T-cell (primary cell): ENCODE measurements around the gene NPHP4. TPM values are rescaled to one million over a fixed set of nuclear protein-coding genes. Genes with fewer than 3 reads are reported as not detected.

Experiments
- ATAC-seq, 4 experiments: fragments of 200-7000 bp in 3 of 4; fragments of 150-1000 bp in 1 of 4; cut with Tn5 transposase; replicated peaks in 1 of 4; 1 replicate in 3 of 4; 2 replicates in 1 of 4; pipeline ENCODE4 v1.10.0; 2021; ENCODE audit warnings: moderate library complexity in 3 of 4, mild to moderate bottlenecking in 2 of 4, moderate number of reproducible peaks in 1 of 4
- CTCF ChIA-PET, 2 donors: fragments of 300-600 bp; sonication (Branson Sonifier 250); formaldehyde crosslinking; loops; one replicate each; lab custom pipeline; 2022; ENCODE audit warnings: antibody characterized with exemption in 2 of 2; lab: Charles Lee
- POLR2A ChIA-PET, 2 donors: fragments of 300-600 bp; sonication (Branson Sonifier 250); formaldehyde crosslinking; loops; one replicate each; lab custom pipeline; 2022; ENCODE audit warnings: antibody characterized with exemption in 2 of 2; lab: Charles Lee
- DNase-seq, 35 experiments: peaks; one replicate each; pipeline versions ENCODE4 v3.0.0 to v3.0.0-alpha.2; 2013 to 2023
- H3K27ac ChIP-seq: one replicate; pipeline ENCODE4 v1.5.1; 2013; ENCODE audit warnings: low read length
- H3K27me3 ChIP-seq, 2 experiments: replicated peaks in 1 of 2; 1 replicate in 1 of 2; 2 replicates in 1 of 2; pipeline versions ENCODE4 v1.6.1 to v1.7.0; 2013; ENCODE audit warnings: low read length in 1 of 2, mixed read lengths in 1 of 2; ENCODE audit not compliant: control insufficient read depth in 2 of 2, insufficient read depth in 2 of 2; ENCODE audit errors: extremely low read depth in 1 of 2
- H3K36me3 ChIP-seq, 2 donors: 1 replicate in 1 of 2; 2 replicates in 1 of 2; pipeline versions ENCODE4 v1.6.1 to v1.7.0; 2013; ENCODE audit warnings: low read length in 1 of 2; ENCODE audit not compliant: control insufficient read depth in 2 of 2, insufficient read depth in 1 of 2; ENCODE audit errors: extremely low read depth in 1 of 2
- H3K4me1 ChIP-seq, 2 experiments: 1 replicate in 1 of 2; 2 replicates in 1 of 2; pipeline versions ENCODE4 v1.6.1 to v1.7.0; 2013; ENCODE audit warnings: low read length in 2 of 2, mixed read lengths in 1 of 2; ENCODE audit not compliant: insufficient read depth in 2 of 2, control insufficient read depth in 1 of 2; ENCODE audit errors: extremely low read depth in 1 of 2
- H3K4me3 ChIP-seq, 2 donors: 1 replicate in 1 of 2; 2 replicates in 1 of 2; pipeline versions ENCODE4 v1.5.1 to v1.7.0; 2013; ENCODE audit warnings: mild to moderate bottlenecking in 2 of 2, low read length in 1 of 2, moderate library complexity in 1 of 2; ENCODE audit not compliant: control insufficient read depth in 1 of 2; ENCODE audit errors: extremely low read depth in 1 of 2
- H3K9me3 ChIP-seq: 2 replicates; pipeline ENCODE4 v1.7.0; 2013
- H3K27ac Mint-ChIP-seq, 2 donors: one replicate each; pipeline ENCODE4 v1.8.0; 2020 to 2021; ENCODE audit warnings: mild to moderate bottlenecking in 2 of 2, mixed read lengths in 2 of 2
- H3K27me3 Mint-ChIP-seq, 2 donors: one replicate each; pipeline ENCODE4 v1.8.0; 2021 to 2022; ENCODE audit warnings: mixed read lengths in 2 of 2
- H3K36me3 Mint-ChIP-seq: one replicate; pipeline ENCODE4 v1.8.0; 2021; ENCODE audit warnings: mixed read lengths
- H3K4me1 Mint-ChIP-seq, 3 donors: one replicate each; pipeline ENCODE4 v1.8.0; 2020 to 2022; ENCODE audit warnings: mixed read lengths in 3 of 3, mild to moderate bottlenecking in 1 of 3
- H3K4me3 Mint-ChIP-seq, 3 donors: one replicate each; pipeline ENCODE4 v1.8.0; 2020 to 2022; ENCODE audit warnings: mild to moderate bottlenecking in 3 of 3, mixed read lengths in 3 of 3, moderate library complexity in 3 of 3
- H3K9me3 Mint-ChIP-seq, 3 donors: one replicate each; pipeline ENCODE4 v1.8.0; 2020 to 2022; ENCODE audit warnings: mixed read lengths in 3 of 3
- WGBS: methylation state at CpG from one replicate; pipeline ENCODE4 v1.1.5; 2013; ENCODE audit warnings: missing lambda C conversion rate; ENCODE audit not compliant: insufficient coverage; 5-methylcytosine and 5-hydroxymethylcytosine counted together
- total RNA-seq, 35 experiments: library from RNA in 6 of 35; stranded (reverse) in 6 of 35; fragments of 120-200 nt in 1 of 35; gene quantifications; one replicate each; pipeline versions ENCODE4 v1.2.1 to v1.2.4 and lab custom pipeline; 2013 to 2026

NPHP4 gene
- total RNA-seq, 5 donors from 2014 or later (not counting 1 experiment from before 2014, with no cell fraction given) = 9.0 to 10.5 (median 9.8) TPM

DNA sequence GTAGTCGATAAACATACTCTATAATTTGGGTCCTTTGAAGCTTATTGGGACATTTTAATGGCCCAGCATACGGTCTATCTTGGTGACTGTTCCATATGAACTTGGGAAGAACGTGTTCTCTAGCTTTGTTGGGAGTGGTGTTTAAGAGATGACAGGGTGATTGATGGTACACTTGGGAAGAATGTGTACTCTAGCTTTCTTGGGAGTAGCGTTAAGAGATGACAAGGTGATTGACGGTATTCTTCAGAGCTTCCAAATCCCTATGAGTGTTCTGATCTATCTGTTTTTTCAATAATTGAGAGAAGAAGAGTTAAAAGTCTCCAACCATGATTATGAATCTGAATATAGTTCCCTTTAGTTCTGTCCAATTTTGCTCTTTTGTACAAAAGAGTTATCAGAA, 9.4 kb downstream of the NPHP4 start:
- H3K4me3 ChIP-seq = no peak overlapping the region
- peaks cover 0 to 7% (median 0%) of the 10 kb centered on the region in 3 donors for H3K4me1 Mint-ChIP-seq
- H3K27me3 ChIP-seq = no peaks in the 10 kb centered on the region
- no CpG with 5 or more reads among the region's 5 CpGs for WGBS
- ChIA-PET CTCF (interaction anchor here (0.5 to 1.6 kb wide), 3 partner anchors 10 to 92 kb away, joined by 3 read pairs; no protein-coding TSS in a partner anchor), POLR2A (no interaction called here)
- no peak overlapping the region for H3K4me3 Mint-ChIP-seq
- ATAC-seq = no peak
- no peaks in the 10 kb centered on the region for H3K36me3 ChIP-seq
- peaks cover 27% of the 10 kb centered on the region for H3K36me3 Mint-ChIP-seq
- no peak for DNase-seq
- no peaks in the 10 kb centered on the region for H3K9me3 Mint-ChIP-seq
- H3K27ac Mint-ChIP-seq = no peak overlapping the region
- no peak overlapping the region for H3K27ac ChIP-seq
- H3K4me1 ChIP-seq = no peaks in the 10 kb centered on the region
- H3K27me3 Mint-ChIP-seq = no peaks in the 10 kb centered on the region
- no peaks in the 10 kb centered on the region for H3K9me3 ChIP-seq

DNA sequence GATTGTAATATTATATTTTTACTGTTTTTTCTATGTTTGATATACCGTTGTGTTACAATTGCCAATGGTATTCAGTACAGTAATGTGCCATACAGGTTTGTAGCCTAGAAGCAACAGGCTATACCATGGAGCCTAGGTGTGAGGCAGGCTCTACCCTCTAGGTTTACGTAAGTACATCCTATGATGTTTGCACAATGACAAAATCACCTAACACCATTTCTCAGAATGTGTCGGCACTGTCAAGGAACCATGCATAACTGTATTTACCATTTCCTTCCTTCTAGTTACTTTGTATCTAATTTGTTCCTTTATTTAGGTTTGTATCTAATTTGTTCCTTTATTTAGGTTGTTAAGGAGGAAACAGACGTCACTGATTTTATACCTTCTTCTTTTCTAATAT, 9.9 kb downstream of the NPHP4 start:
- Mint-ChIP-seq H3K27me3 (no peaks in the 10 kb centered on the region), H3K36me3 (peaks cover 30% of the 10 kb centered on the region), H3K4me3 (no peak overlapping the region), H3K9me3 (no peaks in the 10 kb centered on the region), H3K4me1 (peaks cover 0 to 11% (median 2%) of the 10 kb centered on the region in 3 donors), H3K27ac (no peak overlapping the region)
- no peak for DNase-seq
- Histone ChIP-seq H3K27me3 (no peaks in the 10 kb centered on the region), H3K9me3 (no peaks in the 10 kb centered on the region), H3K4me3 (no peak overlapping the region), H3K4me1 (no peaks in the 10 kb centered on the region), H3K36me3 (peaks cover 0 to 1% of the 10 kb centered on the region in 2 donors), H3K27ac (no peak overlapping the region)
- 86% methylated on average over 1 of the region's 4 CpGs for WGBS
- ChIA-PET POLR2A (interaction anchor here in 1 of 2 donors (0.6 kb wide), 1 partner anchor 134 kb away, joined by 5 read pairs; no protein-coding TSS in a partner anchor), CTCF (interaction anchor here in 1 of 2 donors (1.6 kb wide), 1 partner anchor 10 kb away, joined by 3 read pairs; no protein-coding TSS in a partner anchor)
- no peak for ATAC-seq

DNA sequence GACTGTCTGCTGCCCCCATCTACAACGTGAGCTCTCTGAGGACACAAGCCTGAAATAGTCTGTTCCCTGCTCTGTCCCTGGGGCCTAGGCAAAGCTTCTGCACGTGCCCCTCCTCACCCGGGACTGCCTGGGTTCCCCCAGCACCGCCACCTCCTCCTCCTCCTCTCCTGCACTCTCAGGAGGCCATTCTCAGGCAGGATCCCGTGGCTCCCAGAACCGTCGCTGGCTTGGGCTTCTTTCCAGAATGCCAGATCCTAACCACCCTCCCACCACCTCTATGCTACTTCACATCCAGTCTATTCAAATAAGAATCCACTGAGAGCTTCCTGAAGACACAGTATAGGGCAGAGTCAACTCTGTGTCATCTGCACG, 11.2 kb downstream of the NPHP4 start:
- Mint-ChIP-seq H3K4me3 (no peak overlapping the region), H3K27ac (no peak overlapping the region), H3K9me3 (no peaks in the 10 kb centered on the region), H3K4me1 (peaks cover 0 to 19% (median 2%) of the 10 kb centered on the region in 3 donors), H3K36me3 (peaks cover 37% of the 10 kb centered on the region), H3K27me3 (no peaks in the 10 kb centered on the region)
- peaks cover 0 to 6% of the 10 kb centered on the region in 2 donors for H3K36me3 ChIP-seq
- H3K9me3 ChIP-seq = no peaks in the 10 kb centered on the region
- CTCF ChIA-PET = no interaction called here
- ATAC-seq (no peak), DNase-seq (no peak)
- no peak overlapping the region for H3K27ac ChIP-seq
- no peaks in the 10 kb centered on the region for H3K4me1 ChIP-seq
- no peak overlapping the region for H3K4me3 ChIP-seq
- POLR2A ChIA-PET = no interaction called here
- no peaks in the 10 kb centered on the region for H3K27me3 ChIP-seq
- 87% methylated on average over 7 of the region's 8 CpGs for WGBS

DNA sequence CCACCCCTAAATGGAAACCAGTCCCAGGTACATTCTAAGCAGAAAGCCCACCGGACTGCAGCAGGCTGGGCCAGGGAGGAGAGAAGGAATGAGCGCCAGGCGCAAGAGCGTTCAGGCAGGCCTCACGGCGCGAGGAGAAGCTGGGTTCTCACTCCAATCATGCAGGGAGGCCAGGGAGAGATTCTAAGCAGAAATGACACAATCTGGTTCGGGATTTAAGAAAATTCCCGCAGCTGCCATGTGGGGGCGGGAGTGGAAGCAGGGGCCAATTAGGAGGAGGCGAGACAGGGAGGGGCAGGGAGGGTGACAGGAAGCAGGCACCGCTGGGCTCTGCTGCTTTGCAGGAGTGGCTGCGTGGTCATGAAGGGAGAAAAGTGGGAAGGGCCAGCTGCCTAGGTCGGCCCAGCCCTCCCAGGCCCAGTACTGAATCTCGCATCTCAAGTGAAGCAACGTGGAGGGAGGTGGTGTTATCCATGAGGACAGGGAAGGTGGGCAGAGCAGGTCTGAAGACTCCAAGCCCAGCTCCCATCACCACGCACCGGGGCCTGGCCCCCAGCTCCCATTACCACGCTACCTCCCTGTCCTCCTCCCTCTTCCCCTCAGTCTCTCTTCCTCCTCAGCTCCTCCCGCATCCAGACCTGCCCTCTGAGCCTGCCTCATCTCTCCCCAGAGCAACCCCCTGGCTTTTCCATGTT, 11.8 kb downstream of the NPHP4 start:
- H3K9me3 Mint-ChIP-seq = no peaks in the 10 kb centered on the region
- 84% methylated on average over 18 of the region's 20 CpGs for WGBS
- POLR2A ChIA-PET = no interaction called here
- no peak for DNase-seq
- H3K27me3 ChIP-seq = no peaks in the 10 kb centered on the region
- no peak overlapping the region for H3K4me3 Mint-ChIP-seq
- no peak for ATAC-seq
- H3K9me3 ChIP-seq = no peaks in the 10 kb centered on the region
- no peak overlapping the region for H3K4me3 ChIP-seq
- H3K27ac ChIP-seq = no peak overlapping the region
- H3K4me1 Mint-ChIP-seq = peaks cover 0 to 23% (median 2%) of the 10 kb centered on the region in 3 donors
- H3K27me3 Mint-ChIP-seq = no peaks in the 10 kb centered on the region
- H3K4me1 ChIP-seq = no peaks in the 10 kb centered on the region
- CTCF ChIA-PET = no interaction called here
- H3K36me3 ChIP-seq = peaks cover 0 to 6% of the 10 kb centered on the region in 2 donors
- peaks cover 32% of the 10 kb centered on the region for H3K36me3 Mint-ChIP-seq
- H3K27ac Mint-ChIP-seq = no peak overlapping the region

DNA sequence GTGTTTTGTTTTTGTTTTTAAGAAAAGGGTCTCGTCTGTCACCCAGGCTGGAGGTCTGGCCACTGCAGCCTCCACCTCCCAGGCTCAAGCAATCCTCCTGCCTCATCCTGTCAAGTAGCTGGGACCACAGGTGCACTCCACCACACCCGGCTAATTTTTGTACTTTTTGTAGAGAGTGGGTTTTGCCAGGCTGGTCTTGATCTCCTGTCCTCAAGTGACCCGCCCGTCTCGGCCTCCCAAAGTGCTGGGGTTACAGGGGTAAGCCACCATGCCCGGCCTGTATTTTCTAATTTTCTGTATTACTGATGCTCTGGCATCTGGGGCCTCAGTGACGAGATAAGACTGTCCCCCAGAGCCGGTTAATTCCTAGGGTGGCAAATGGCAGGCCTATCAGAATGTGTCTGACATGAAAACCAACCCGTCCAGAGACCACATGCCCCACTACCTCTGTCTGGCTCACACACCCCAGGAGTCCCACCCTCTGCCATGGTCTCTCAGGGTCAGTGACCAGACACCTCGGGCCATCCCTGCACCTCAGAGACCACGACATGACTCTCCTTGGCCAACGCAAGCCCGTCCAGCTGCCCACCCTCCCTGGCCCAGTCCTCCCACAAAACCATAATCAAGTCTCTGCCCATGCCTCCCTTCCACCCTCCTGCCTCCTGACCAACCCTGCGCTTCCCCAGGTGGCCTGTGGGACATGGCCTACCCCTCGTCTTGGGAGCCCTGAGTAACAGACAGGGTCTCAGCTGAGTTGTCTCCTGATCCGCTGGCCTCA, 12.5 kb downstream of the NPHP4 start:
- no peak overlapping the region for H3K4me3 ChIP-seq
- DNase-seq = no peak
- Mint-ChIP-seq H3K4me1 (peaks cover 0 to 29% (median 2%) of the 10 kb centered on the region in 3 donors), H3K9me3 (no peaks in the 10 kb centered on the region), H3K27ac (no peak overlapping the region), H3K36me3 (peaks cover 34% of the 10 kb centered on the region), H3K27me3 (no peaks in the 10 kb centered on the region), H3K4me3 (no peak overlapping the region)
- H3K27ac ChIP-seq = no peak overlapping the region
- H3K36me3 ChIP-seq = peaks cover 0 to 6% of the 10 kb centered on the region in 2 donors
- ChIA-PET CTCF (no interaction called here), POLR2A (no interaction called here)
- WGBS = 91% methylated on average over 14 of the region's 16 CpGs
- no peaks in the 10 kb centered on the region for H3K27me3 ChIP-seq
- H3K9me3 ChIP-seq = no peaks in the 10 kb centered on the region
- peaks cover 0 to 4% of the 10 kb centered on the region in 2 experiments for H3K4me1 ChIP-seq
- ATAC-seq = no peak

DNA sequence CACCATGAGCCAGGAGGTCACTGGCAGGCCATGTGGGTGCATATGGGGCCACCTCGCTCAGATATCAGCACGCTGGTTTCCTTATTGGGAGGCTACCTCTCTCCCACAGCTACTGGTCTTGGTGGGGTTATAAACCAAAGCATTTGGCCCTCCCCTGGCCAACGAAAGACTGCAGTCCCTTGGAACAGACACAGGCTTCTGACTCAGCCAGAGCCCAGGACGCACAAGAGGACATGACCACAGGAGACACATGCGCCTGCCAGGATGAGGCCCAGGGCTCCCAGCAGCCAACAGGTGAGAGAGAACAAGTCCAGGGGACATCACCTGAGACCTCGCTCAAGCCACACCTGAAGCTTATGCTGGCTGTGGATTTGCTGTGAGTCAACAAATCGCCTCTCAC, 13.8 kb downstream of the NPHP4 start:
- ATAC-seq = no peak

More for the DNA sequence above, 13.8 kb downstream of the NPHP4 start:
- Histone ChIP-seq H3K9me3 (no peaks in the 10 kb centered on the region), H3K4me3 (no peak overlapping the region), H3K4me1 (peaks cover 0 to 4% of the 10 kb centered on the region in 2 experiments), H3K27me3 (no peaks in the 10 kb centered on the region), H3K36me3 (peaks cover 0 to 6% of the 10 kb centered on the region in 2 donors), H3K27ac (no peak overlapping the region)
- DNase-seq = no peak
- Mint-ChIP-seq H3K4me1 (peaks cover 0 to 29% (median 2%) of the 10 kb centered on the region in 3 donors), H3K4me3 (no peak overlapping the region), H3K27me3 (no peaks in the 10 kb centered on the region), H3K27ac (no peak overlapping the region), H3K36me3 (peaks cover 31% of the 10 kb centered on the region), H3K9me3 (no peaks in the 10 kb centered on the region)
- ChIA-PET POLR2A (no interaction called here), CTCF (no interaction called here)
- WGBS = 91% methylated on average over 4 of the region's 7 CpGs
